HEK293 (cell line): ENCODE data around the gene VSTM2B.

Experiments
- CTCF ChIA-PET: fragments of 350-600 bp; formaldehyde crosslinking; extraction: SDS; loops from one replicate; lab custom pipeline; 2021; ENCODE audit warnings: antibody characterized with exemption; lab: Yijun Ruan, JAX
- POLR2A ChIA-PET: fragments of 300-600 bp; formaldehyde crosslinking; extraction: SDS; loops from one replicate; lab custom pipeline; 2020; ENCODE audit warnings: antibody characterized with exemption, inconsistent platforms; lab: Yijun Ruan, JAX
- H3K27ac ChIP-seq: fragments of 200-500 bp; sonication (Bioruptor generic); 2 replicates; pipeline ENCODE4 v1.5.1; 2014; ENCODE audit warnings: low read depth, low read length, control low read depth, inconsistent platforms; ENCODE audit errors: extremely low read depth
- H3K36me3 ChIP-seq, 2 experiments: fragments of 200-500 bp in 1 of 2; sonication (Bioruptor generic) in 1 of 2; 1 replicate in 1 of 2; 2 replicates in 1 of 2; pipeline ENCODE4 v1.5.1; 2014 to 2017; ENCODE audit warnings: inconsistent platforms in 2 of 2, low read length in 2 of 2; ENCODE audit not compliant: control insufficient read depth in 2 of 2, insufficient read depth in 1 of 2
- H3K4me1 ChIP-seq: fragments of 200-500 bp; sonication (Bioruptor generic); 2 replicates; pipeline ENCODE4 v1.5.1; 2014; ENCODE audit warnings: mild to moderate bottlenecking, low read length, inconsistent platforms; ENCODE audit not compliant: control insufficient read depth, insufficient read depth
- H3K4me3 ChIP-seq: 2 replicates; pipeline ENCODE4 v1.5.1; 2011; ENCODE audit warnings: low read depth, mild to moderate bottlenecking, control low read depth, low read length, moderate library complexity
- H3K9me3 ChIP-seq: fragments of 200-500 bp; sonication (Bioruptor generic); 2 replicates; pipeline ENCODE4 v1.5.1; 2014; ENCODE audit warnings: low read depth, low read length, inconsistent platforms; ENCODE audit not compliant: control insufficient read depth, insufficient read depth
- GLI2 ChIP-seq: fragments of 450-650 bp; formaldehyde crosslinking; IDR thresholded peaks from 2 replicates; pipeline ENCODE4; 2017; ENCODE audit warnings: missing biosample characterization, missing genetic modification characterization, low read depth, borderline replicate concordance
- GLIS2 ChIP-seq: fragments of 450-650 bp; formaldehyde crosslinking; IDR thresholded peaks from 2 replicates; pipeline ENCODE4 v1.5.1; 2016; ENCODE audit warnings: missing biosample characterization, missing genetic modification characterization
- HIC1 ChIP-seq: fragments of 450-650 bp; formaldehyde crosslinking; IDR thresholded peaks from 2 replicates; pipeline ENCODE4 v1.5.1; 2016; ENCODE audit warnings: missing biosample characterization, missing genetic modification characterization
- KLF7 ChIP-seq: fragments of 450-650 bp; formaldehyde crosslinking; IDR thresholded peaks from 2 replicates; pipeline ENCODE4 v1.5.1; 2016; ENCODE audit warnings: missing biosample characterization, missing genetic modification characterization, borderline replicate concordance
- SETDB1 ChIP-seq: IDR thresholded peaks from one replicate; pipeline ENCODE4 v1.6.1; 2017; ENCODE audit warnings: mild to moderate bottlenecking, low read length, moderate library complexity, mixed read lengths; ENCODE audit not compliant: insufficient read length
- YY1 ChIP-seq: fragments of 450-650 bp; formaldehyde crosslinking; IDR thresholded peaks from 2 replicates; pipeline ENCODE4 v1.5.1; 2018; ENCODE audit warnings: missing biosample characterization, missing genetic modification characterization
- ZBTB49 ChIP-seq: fragments of 450-650 bp; formaldehyde crosslinking; IDR thresholded peaks from 2 replicates; pipeline ENCODE4 v1.5.1; 2016; ENCODE audit warnings: missing biosample characterization, missing genetic modification characterization, low read depth
- ZFP3 ChIP-seq: fragments of 450-650 bp; formaldehyde crosslinking; IDR thresholded peaks from 2 replicates; pipeline ENCODE4 v1.5.1; 2016; ENCODE audit warnings: low read depth, missing biosample characterization, missing genetic modification characterization
- ZNF133 ChIP-seq: fragments of 450-650 bp; formaldehyde crosslinking; IDR thresholded peaks from 2 replicates; pipeline ENCODE4 v1.5.1; 2016; ENCODE audit warnings: missing biosample characterization, missing genetic modification characterization
- ZNF2 ChIP-seq: fragments of 450-650 bp; formaldehyde crosslinking; IDR thresholded peaks from 2 replicates; pipeline ENCODE4 v1.5.1; 2016; ENCODE audit warnings: missing biosample characterization, missing genetic modification characterization
- ZNF280C ChIP-seq: fragments of 450-650 bp; formaldehyde crosslinking; IDR thresholded peaks from 2 replicates; pipeline ENCODE4 v1.5.1; 2016; ENCODE audit warnings: missing biosample characterization, missing genetic modification characterization
- ZNF324 ChIP-seq: fragments of 450-650 bp; formaldehyde crosslinking; IDR thresholded peaks from 2 replicates; pipeline ENCODE4 v1.5.1; 2016; ENCODE audit warnings: missing biosample characterization, missing genetic modification characterization
- ZNF37A ChIP-seq: fragments of 450-650 bp; IDR thresholded peaks from 2 replicates; pipeline ENCODE4 v1.5.1; 2018; ENCODE audit warnings: missing biosample characterization, missing genetic modification characterization
- ZNF521 ChIP-seq: fragments of 450-650 bp; formaldehyde crosslinking; IDR thresholded peaks from 2 replicates; pipeline ENCODE4 v1.5.1; 2017; ENCODE audit warnings: missing biosample characterization, mild to moderate bottlenecking, missing genetic modification characterization
- ZNF544 ChIP-seq: fragments of 450-650 bp; formaldehyde crosslinking; IDR thresholded peaks from 2 replicates; pipeline ENCODE4 v1.5.0; 2017; ENCODE audit warnings: missing biosample characterization, missing genetic modification characterization
- ZNF585B ChIP-seq: fragments of 450-650 bp; formaldehyde crosslinking; IDR thresholded peaks from 2 replicates; pipeline ENCODE4 v1.5.1; 2016; ENCODE audit warnings: missing biosample characterization, missing genetic modification characterization
- ZNF600 ChIP-seq: fragments of 450-650 bp; formaldehyde crosslinking; IDR thresholded peaks from 2 replicates; pipeline ENCODE4 v1.5.1; 2016; ENCODE audit warnings: missing biosample characterization, missing genetic modification characterization
- ZSCAN30 ChIP-seq: fragments of 450-650 bp; IDR thresholded peaks from 2 replicates; pipeline ENCODE4 v1.5.1; 2018; ENCODE audit warnings: missing biosample characterization, mild to moderate bottlenecking, missing genetic modification characterization, moderate library complexity
- ZSCAN5A ChIP-seq: fragments of 450-650 bp; formaldehyde crosslinking; IDR thresholded peaks from 2 replicates; pipeline ENCODE4 v1.5.1; 2016; ENCODE audit warnings: missing biosample characterization, missing genetic modification characterization
- TF ChIP-seq, protein P1 (sequence below): fragments of 450-650 bp; formaldehyde crosslinking; IDR thresholded peaks from 2 replicates; pipeline ENCODE4 v1.5.1; 2016; ENCODE audit warnings: missing biosample characterization, missing genetic modification characterization

Gene VSTM2B

DNA sequence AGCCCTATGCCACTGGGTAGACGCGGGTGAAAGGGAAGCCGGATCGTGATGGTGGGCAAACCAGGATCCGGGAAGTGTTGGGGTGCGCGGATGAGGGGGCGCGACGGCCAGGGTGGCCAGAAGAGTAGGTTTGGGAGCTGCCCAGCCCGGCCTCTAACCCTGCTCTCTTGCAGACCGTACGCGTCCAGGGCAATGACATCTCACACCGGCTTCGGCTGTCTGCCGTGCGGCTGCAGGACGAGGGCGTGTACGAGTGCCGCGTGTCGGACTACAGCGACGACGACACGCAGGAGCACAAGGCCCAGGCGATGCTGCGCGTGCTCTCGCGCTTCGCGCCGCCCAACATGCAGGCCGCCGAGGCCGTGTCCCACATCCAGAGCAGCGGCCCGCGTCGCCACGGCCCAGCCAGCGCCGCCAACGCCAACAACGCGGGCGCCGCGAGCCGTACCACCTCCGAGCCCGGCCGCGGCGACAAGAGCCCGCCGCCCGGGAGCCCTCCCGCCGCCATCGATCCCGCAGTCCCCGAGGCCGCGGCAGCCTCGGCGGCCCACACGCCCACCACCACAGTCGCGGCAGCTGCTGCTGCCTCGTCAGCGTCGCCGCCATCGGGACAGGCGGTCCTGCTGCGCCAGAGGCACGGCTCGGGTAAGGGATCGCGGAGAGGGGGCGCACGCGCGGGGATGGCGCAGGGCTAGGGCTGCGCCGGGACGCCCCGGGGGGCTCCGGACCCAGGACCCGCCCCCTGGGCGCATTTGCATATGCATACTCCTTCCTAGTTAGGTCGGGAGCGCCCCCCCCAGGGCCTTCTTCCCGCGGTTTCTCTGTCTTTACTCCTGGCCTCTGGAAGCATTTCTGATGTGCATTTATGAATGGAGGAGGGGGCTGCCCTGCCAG, 4.1 kb downstream of the VSTM2B start (continued):
- TF ChIP-seq HIC1 (tag by site-specific recombination) = peak; percentile 43; the same call in 1 of the 2 replicates

DNA sequence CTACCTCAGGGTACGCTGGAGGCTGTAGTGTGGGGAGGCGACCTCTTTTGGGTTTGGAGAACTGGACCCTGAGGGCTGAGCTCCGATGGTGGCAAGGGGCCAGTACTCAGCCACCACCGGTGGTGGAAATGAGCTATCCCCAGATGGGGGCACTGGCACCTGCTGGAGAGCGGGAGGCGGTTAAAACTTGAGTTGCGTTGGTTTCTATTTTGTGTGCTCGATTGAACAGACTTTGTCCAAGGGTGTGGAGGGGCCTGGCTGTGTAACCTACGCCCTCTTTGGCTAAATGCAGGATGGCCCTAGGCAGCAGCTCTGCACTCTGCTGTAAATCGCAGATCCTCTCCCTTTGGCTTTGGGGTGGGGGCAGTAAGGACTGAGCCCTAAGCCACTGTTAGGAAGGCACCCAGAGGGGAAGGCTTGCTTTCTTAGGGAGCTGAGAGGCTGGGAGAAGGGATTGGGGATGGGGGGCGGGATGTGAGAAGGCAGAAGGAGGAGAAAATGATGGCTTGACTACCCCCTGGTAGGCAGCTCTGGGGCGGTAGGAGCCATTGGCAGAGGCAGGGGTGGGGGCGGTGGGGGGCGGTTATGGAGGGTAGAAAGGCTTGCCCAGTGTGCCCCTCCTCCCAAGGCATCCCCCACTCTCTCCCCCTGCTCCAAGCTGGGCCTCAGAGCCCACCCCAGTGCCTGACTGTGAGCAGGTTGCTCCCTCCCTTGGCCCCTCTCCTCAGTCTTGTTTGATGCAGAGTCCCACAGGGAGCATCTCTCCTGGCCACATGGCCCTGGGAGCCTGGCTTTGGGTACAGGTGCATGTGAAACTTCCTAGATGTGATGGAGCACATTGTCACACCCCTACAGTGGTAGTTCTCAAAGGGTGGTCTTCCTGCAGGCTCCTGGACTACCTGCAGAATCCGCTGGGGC, 5.0 kb downstream of the VSTM2B start:
- peaks cover 29% of the 10 kb centered on the region for H3K4me1 ChIP-seq
- H3K36me3 ChIP-seq = no peaks in the 10 kb centered on the region
- H3K4me3 ChIP-seq = no peak overlapping the region
- CTCF ChIA-PET = interaction anchor here (0.5 to 4.2 kb wide), 8 partner anchors 7 to 267 kb away, joined by 3 to 38 read pairs (median 4); no protein-coding TSS in a partner anchor
- POLR2A ChIA-PET = no interaction called here
- H3K27ac ChIP-seq = no peak overlapping the region
- TF ChIP-seq KLF7 (tag by site-specific recombination) (no peak), GLIS2 (0 out of 2 replicates have a peak, but pooled peaks have one; percentile 18), ZNF521 (no peak), ZNF37A (tag by site-specific recombination) (no peak), ZNF544 (tag by site-specific recombination) (no peak), ZNF2 (no peak)
- TF ChIP-seq, all 188 proteins: peak for 1
- no peaks in the 10 kb centered on the region; the same call in 1 of the 2 replicates for H3K9me3 ChIP-seq

DNA sequence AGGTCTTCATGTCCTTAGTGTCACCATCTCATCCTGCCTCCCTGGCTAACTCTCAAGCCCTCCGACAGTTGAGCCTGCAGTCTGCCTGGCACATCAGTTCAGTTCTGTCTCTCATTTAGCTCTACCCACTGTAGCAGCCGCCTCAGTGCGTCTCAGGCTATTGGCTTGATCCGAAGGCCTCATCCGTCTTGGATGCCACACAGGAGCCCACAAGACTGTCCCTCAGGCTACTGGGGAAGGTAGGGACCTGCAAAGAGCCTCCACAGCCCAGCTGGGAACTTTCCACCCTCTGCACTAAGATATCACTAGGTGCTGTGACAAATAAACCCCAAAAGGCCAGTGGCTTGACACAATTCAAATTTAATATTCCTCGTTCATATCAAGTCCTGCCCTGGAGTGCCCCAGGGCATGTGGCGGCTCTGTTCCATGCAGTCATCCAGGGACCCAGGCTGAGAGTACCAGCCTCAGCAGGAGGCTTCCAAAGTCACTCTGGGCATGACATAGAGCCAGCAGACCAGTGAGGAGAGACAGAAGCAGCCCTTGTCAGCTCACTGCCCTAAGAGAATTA, 5.7 kb downstream of the VSTM2B start:
- H3K36me3 ChIP-seq = no peaks in the 10 kb centered on the region
- no peak overlapping the region for H3K27ac ChIP-seq
- TF ChIP-seq ZSCAN5A (tag by site-specific recombination) (no peak), ZSCAN30 (tag by site-specific recombination) (no peak), ZNF280C (tag by site-specific recombination) (no peak), ZNF324 (tag by site-specific recombination) (no peak), ZBTB49 (tag by site-specific recombination) (no peak), ZNF600 (tag by site-specific recombination) (no peak), YY1 (tag by site-specific recombination) (no peak), ZNF585B (tag by site-specific recombination) (no peak), ZNF133 (no peak), ZFP3 (no peak), SETDB1 (no peak), GLI2 (tag by site-specific recombination) (no peak)
- TF ChIP-seq, protein P1, sequence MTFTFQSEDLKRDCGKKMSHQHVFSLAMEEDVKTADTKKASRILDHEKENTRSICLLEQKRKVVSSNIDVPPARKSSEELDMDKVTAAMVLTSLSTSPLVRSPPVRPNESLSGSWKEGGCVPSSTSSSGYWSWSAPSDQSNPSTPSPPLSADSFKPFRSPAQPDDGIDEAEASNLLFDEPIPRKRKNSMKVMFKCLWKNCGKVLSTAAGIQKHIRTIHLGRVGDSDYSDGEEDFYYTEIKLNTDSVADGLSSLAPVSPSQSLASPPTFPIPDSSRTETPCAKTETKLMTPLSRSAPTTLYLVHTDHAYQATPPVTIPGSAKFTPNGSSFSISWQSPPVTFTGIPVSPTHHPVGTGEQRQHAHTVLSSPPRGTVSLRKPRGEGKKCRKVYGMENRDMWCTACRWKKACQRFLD (tag by site-specific recombination) = no peak
- TF ChIP-seq, all 188 proteins: peak for 0
- H3K4me1 ChIP-seq = peaks cover 23% of the 10 kb centered on the region
- POLR2A ChIA-PET = no interaction called here
- CTCF ChIA-PET = interaction anchor here (0.8 to 1.5 kb wide), 5 partner anchors 8 to 268 kb away, joined by 3 to 8 read pairs (median 4); no protein-coding TSS in a partner anchor
- no peak overlapping the region for H3K4me3 ChIP-seq
- H3K9me3 ChIP-seq = no peaks in the 10 kb centered on the region; the same call in 1 of the 2 replicates
